ENCODE measurements around the gene B4GALNT4.

Gene B4GALNT4

DNA sequence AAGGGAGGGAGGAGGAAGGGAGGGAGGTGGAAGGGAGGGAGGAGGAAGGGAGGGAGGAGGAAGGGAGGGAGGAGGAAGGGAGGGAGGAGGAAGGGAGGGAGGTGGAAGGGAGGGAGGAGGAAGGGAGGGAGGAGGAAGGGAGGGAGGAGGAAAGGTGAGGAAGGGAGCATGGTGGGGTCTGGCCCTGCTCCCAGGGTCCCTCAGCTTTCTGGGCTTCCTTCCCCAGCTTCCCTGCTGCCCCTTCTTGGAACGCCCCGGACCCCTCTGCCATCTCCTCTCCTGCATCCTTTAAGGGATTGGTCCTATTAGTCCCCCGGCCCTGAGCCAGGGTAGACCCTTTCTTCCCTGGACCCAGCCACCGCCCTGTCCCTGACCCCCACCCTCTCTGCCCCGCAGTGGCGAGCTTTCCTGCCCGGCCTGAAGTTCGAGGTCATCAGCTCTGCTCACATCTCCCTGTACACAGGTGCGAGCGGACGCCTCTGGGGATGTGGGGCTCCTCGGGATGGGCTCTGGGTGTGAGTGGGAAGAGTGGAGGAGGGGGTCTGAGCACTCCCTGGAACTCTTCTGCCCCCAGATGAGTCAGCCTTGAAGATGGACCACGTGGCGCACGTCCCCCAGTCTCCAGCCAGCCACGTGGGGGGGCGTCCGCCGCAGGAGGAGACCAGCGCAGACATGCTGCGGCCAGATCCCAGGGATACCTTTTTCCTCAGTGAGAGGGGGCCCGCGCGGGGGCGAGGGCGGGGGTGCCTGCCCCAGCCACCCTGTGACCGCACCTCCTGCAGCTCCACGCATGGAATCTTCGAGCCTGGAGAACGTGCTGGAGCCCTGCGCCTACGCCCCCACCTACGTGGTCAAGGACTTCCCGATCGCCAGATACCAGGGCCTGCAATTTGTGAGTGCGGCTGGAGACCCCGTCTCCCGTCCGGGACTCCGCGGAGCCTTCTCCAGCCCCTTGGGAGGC is 6.0 kb downstream of the B4GALNT4 start:
- ChIA-PET POLR2A (ENCODE audit: low non-redundant PET) (no interaction called here), CTCF (no interaction called here)
- no peak for DNase-seq (ENCODE audit: low spot score)
- TF ChIP-seq, protein P1, sequence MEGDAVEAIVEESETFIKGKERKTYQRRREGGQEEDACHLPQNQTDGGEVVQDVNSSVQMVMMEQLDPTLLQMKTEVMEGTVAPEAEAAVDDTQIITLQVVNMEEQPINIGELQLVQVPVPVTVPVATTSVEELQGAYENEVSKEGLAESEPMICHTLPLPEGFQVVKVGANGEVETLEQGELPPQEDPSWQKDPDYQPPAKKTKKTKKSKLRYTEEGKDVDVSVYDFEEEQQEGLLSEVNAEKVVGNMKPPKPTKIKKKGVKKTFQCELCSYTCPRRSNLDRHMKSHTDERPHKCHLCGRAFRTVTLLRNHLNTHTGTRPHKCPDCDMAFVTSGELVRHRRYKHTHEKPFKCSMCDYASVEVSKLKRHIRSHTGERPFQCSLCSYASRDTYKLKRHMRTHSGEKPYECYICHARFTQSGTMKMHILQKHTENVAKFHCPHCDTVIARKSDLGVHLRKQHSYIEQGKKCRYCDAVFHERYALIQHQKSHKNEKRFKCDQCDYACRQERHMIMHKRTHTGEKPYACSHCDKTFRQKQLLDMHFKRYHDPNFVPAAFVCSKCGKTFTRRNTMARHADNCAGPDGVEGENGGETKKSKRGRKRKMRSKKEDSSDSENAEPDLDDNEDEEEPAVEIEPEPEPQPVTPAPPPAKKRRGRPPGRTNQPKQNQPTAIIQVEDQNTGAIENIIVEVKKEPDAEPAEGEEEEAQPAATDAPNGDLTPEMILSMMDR (conservative IDR thresholded peaks at IDR 0.05; ENCODE audit: low read depth) = no peak
- H3K27ac ChIP-seq = 0 out of 2 replicates have a peak overlapping the region, but pooled peaks have one; percentile 15

DNA sequence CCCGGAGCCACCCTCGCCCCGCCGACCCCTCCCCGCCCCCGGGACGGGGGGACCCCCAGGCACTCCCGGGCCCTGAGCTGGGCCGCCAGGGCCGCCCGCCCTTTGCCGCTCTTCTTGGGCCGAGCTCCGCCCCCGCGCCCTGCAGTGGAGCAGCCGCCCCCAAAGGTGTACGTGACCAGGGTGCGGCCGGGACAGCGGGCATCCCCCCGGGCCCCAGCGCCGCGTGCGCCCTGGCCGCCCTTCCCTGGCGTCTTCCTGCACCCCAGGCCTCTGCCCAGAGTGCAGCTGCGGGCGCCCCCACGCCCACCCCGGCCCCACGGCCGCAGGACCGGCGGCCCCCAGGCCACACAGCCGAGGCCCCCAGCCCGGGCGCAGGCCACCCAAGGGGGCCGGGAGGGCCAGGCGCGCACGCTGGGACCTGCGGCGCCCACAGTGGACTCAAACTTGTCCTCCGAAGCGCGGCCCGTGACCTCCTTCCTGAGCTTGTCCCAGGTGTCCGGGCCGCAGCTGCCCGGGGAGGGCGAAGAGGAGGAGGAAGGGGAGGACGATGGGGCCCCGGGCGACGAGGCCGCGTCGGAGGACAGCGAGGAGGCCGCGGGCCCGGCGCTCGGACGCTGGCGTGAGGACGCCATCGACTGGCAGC is 7.4 kb downstream of the B4GALNT4 start:
- no peak for DNase-seq (ENCODE audit: low spot score)
- no peak overlapping the region for H3K27ac ChIP-seq
- TF ChIP-seq, protein P1 (conservative IDR thresholded peaks at IDR 0.05; ENCODE audit: low read depth) = no peak
- ChIA-PET POLR2A (ENCODE audit: low non-redundant PET) (interaction anchor here (0.5 kb wide), 1 partner anchor 30 kb away, joined by 5 read pairs; no protein-coding TSS in a partner anchor), CTCF (no interaction called here)

DNA sequence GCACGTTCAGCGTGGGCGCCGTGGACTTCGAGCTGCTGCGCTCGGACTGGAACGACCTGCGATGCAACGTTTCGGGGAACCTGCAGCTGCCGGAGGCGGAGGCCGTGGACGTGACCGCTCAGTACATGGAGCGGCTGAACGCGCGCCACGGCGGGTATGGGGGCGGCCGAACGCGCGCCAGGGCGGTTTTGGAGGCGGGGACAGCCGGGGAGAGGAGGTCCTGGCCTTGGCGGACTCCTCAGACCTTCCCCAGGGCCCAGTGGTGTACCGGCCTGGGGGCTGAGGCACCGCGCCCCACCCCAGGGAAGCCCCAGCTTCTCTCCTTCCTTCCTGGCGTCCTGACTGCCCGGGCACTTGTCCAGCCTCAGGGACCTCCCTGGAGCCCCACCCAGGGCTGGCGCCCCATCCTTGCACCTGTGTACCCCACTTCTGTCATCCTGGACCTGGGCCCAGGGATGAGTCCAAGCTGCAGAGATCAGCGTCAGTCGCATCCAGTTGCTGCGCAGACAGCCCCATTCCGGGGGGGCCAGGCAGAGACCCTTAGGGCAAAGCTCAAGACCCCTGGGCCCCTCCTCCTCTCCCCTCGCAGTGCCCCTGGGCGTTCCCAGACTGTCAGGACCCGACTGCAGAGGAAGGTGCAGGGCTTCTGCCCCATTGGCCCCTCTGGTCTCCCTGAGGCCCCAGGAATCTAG is 8.0 kb downstream of the B4GALNT4 start:
- CTCF ChIA-PET = no interaction called here
- peak overlapping the region; percentile 59 for H3K27ac ChIP-seq
- TF ChIP-seq, protein P1 (conservative IDR thresholded peaks at IDR 0.05; ENCODE audit: low read depth) = no peak
- POLR2A ChIA-PET (ENCODE audit: low non-redundant PET) = no interaction called here
- DNase-seq (ENCODE audit: low spot score) = no peak

DNA sequence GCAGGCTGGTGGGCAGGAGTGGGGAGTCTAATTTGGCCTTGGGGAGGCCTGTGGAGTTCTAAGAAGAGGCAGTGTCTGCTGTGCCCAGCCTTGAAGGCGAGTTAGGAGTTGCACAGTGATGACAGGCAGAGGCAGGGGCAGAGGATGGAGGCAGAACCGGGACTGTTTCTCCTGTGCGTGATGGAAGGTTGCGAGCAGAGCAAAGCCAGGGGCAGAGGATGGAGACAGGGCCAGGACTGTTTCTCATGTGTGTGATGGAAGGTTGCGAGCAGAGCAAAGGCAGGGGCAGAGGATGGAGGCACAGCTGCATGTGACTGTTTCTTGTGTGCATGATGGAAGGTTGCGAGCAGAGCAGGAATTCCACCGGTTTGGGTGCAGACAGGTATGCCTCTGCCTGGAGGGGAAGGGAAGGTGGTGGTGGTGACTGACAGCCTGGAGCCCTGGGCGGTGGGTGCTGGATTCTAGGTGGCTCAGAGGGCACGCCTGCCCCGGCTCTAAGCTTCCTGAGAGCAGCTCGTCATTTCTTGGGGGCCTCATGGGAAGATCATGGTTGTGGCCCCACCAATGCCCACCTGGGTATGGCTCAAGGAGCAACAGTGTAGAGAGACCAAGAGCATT is 8.7 kb downstream of the B4GALNT4 start:
- ChIA-PET POLR2A (ENCODE audit: low non-redundant PET) (no interaction called here), CTCF (no interaction called here)
- TF ChIP-seq, protein P1 (conservative IDR thresholded peaks at IDR 0.05; ENCODE audit: low read depth) = no peak
- no peak for DNase-seq (ENCODE audit: low spot score)
- H3K27ac ChIP-seq = peak overlapping the region; percentile 59

DNA sequence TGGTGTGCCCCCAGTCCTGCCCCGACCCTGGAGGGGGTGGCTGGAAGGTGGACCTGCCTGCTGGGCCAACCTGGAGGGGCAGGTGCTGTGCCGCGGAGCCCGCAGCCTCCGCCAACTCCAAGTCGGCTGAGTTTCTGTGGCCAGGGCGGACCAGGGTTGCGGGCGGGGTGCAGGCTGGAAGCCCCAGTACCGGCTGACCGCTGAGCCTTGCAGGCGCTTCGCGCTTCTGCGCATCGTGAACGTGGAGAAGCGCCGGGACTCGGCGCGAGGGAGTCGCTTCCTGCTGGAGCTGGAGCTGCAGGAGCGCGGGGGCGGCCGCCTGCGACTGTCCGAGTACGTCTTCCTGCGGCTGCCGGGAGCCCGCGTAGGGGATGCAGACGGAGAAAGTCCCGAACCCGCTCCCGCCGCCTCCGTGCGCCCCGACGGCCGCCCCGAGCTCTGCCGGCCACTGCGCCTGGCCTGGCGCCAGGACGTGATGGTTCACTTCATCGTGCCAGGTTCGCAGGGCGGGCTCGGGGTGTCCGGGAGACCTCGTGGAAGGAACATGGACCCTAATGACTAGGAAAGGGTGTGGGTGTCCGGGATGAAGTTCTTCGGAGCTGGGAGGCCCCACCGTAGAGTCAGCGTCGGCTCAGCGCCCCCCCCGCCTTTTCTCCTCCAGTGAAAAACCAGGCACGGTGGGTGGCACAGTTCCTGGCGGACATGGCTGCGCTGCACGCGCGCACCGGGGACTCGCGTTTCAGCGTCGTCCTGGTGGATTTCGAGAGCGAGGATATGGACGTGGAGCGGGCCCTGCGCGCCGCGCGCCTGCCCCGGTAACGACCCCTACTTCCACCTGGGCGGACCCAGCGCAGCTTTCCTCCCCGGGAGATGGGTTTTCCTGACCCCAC is 10.2 kb downstream of the B4GALNT4 start:
- ChIA-PET CTCF (no interaction called here), POLR2A (ENCODE audit: low non-redundant PET) (no interaction called here)
- H3K27ac ChIP-seq = peak overlapping the region; percentile 59
- DNase-seq (ENCODE audit: low spot score) = no peak
- TF ChIP-seq, protein P1 (conservative IDR thresholded peaks at IDR 0.05; ENCODE audit: low read depth) = no peak

All from RWPE1 (cell line).